WTC11 (cell line): ENCODE measurements around the gene PSMG4. TPM values are rescaled to one million over a fixed set of nuclear protein-coding genes. Genes with fewer than 3 reads are reported as not detected.

Source experiments
- ATAC-seq: fragments of 200-7000 bp; cut with Tn5 transposase; 2 replicates; pipeline ENCODE4 v1.10.0; 2021; ENCODE audit warnings: mild to moderate bottlenecking, moderate library complexity
- CTCF ChIA-PET: fragments of 300-600 bp; sonication (Branson Sonifier 250); formaldehyde crosslinking; loops from one replicate; lab custom pipeline; 2021; ENCODE audit warnings: antibody characterized with exemption; lab: Charles Lee
- POLR2A ChIA-PET: fragments of 350-600 bp; sonication (Branson Sonifier 250); formaldehyde crosslinking; loops from one replicate; lab custom pipeline; 2021; ENCODE audit warnings: antibody characterized with exemption; lab: Charles Lee
- DNase-seq: peaks from one replicate; pipeline ENCODE4 v3.0.0; 2021; ENCODE audit warnings: low spot score
- H3K27ac Mint-ChIP-seq: 2 replicates; pipeline ENCODE4 v1.8.0; 2021; ENCODE audit warnings: mixed read lengths
- H3K27me3 Mint-ChIP-seq: 2 replicates; pipeline ENCODE4 v1.8.0; 2021; ENCODE audit warnings: low read depth, mild to moderate bottlenecking, moderate library complexity, mixed read lengths
- H3K36me3 Mint-ChIP-seq: 2 replicates; pipeline ENCODE4 v1.8.0; 2021; ENCODE audit warnings: mixed read lengths
- H3K4me1 Mint-ChIP-seq: 2 replicates; pipeline ENCODE4 v1.8.0; 2022; ENCODE audit warnings: mixed read lengths
- H3K4me3 Mint-ChIP-seq: 2 replicates; pipeline ENCODE4 v1.8.0; 2021; ENCODE audit warnings: mild to moderate bottlenecking, moderate library complexity, mixed read lengths
- H3K9me3 Mint-ChIP-seq: 2 replicates; pipeline ENCODE4 v1.8.0; 2021; ENCODE audit warnings: mixed read lengths
- AFF4 ChIP-seq: sonication (generic); formaldehyde crosslinking; IDR thresholded peaks from 2 replicates; pipeline ENCODE4 v1.8.1; 2023; ENCODE audit warnings: mild to moderate bottlenecking, missing genetic modification reagents, borderline replicate concordance
- GABPB1 ChIP-seq: sonication (generic); formaldehyde crosslinking; IDR thresholded peaks from 2 replicates; pipeline ENCODE4 v1.8.1; 2023; ENCODE audit warnings: mild to moderate bottlenecking, missing genetic modification reagents
- GRHL2 ChIP-seq: fragments of 250-450 bp; sonication (Bioruptor Pico); IDR thresholded peaks from 2 replicates; pipeline ENCODE4 v1.8.0; 2022; ENCODE audit warnings: mild to moderate bottlenecking, moderate library complexity; ENCODE audit not compliant: insufficient replicate concordance, severe bottlenecking
- NFYB ChIP-seq: sonication (generic); formaldehyde crosslinking; conservative IDR thresholded peaks from 2 replicates; pipeline ENCODE4 v1.8.0; 2022; ENCODE audit warnings: low read depth, missing genetic modification reagents
- OVOL2 ChIP-seq: fragments of 250-450 bp; sonication (Bioruptor Pico); IDR thresholded peaks from 2 replicates; pipeline ENCODE4 v1.9.0; 2021; ENCODE audit warnings: mild to moderate bottlenecking, borderline replicate concordance
- RELA ChIP-seq: sonication (generic); formaldehyde crosslinking; IDR thresholded peaks from 2 replicates; pipeline ENCODE4 v1.8.1; 2022; ENCODE audit warnings: missing genetic modification reagents, mild to moderate bottlenecking, borderline replicate concordance
- TEAD1 ChIP-seq: sonication (generic); formaldehyde crosslinking; IDR thresholded peaks from 2 replicates; pipeline ENCODE4 v1.8.0; 2022; ENCODE audit warnings: mild to moderate bottlenecking, missing genetic modification reagents
- ZBTB21 ChIP-seq: sonication (generic); formaldehyde crosslinking; IDR thresholded peaks from 2 replicates; pipeline ENCODE4 v1.8.1; 2023; ENCODE audit warnings: mild to moderate bottlenecking, missing genetic modification reagents, borderline replicate concordance
- ZNF263 ChIP-seq: sonication (generic); formaldehyde crosslinking; IDR thresholded peaks from 2 replicates; pipeline ENCODE4 v1.8.1; 2022; ENCODE audit warnings: low read depth, mild to moderate bottlenecking, moderate library complexity, missing genetic modification reagents
- ZNF416 ChIP-seq: fragments of 250-450 bp; sonication (Bioruptor Pico); IDR thresholded peaks from 2 replicates; pipeline ENCODE4 v1.9.0; 2021; ENCODE audit warnings: mild to moderate bottlenecking, inconsistent platforms
- ZNF423 ChIP-seq: fragments of 250-450 bp; sonication (Bioruptor Pico); IDR thresholded peaks from 2 replicates; pipeline ENCODE4 v2.1.2; 2022; ENCODE audit warnings: mild to moderate bottlenecking, moderate library complexity
- ZNF671 ChIP-seq: fragments of 250-450 bp; sonication (Bioruptor Pico); IDR thresholded peaks from 2 replicates; pipeline ENCODE4 v1.8.0; 2021; ENCODE audit warnings: mild to moderate bottlenecking
- total RNA-seq: library from RNA; stranded (reverse); gene quantifications from 3 replicates; pipeline ENCODE4 v1.2.3, GENCODE V29; 2021
- TF ChIP-seq, protein P1 (sequence below): fragments of 250-450 bp; sonication (Bioruptor Pico); IDR thresholded peaks from 2 replicates; pipeline ENCODE4 v1.9.0; 2021; ENCODE audit warnings: mild to moderate bottlenecking, borderline replicate concordance
- TF ChIP-seq, protein P2 (sequence below): sonication (generic); formaldehyde crosslinking; conservative IDR thresholded peaks from 2 replicates; pipeline ENCODE4 v1.8.1; 2022; ENCODE audit warnings: mild to moderate bottlenecking, missing genetic modification reagents
- TF ChIP-seq, protein P3 (sequence below): sonication (generic); formaldehyde crosslinking; IDR thresholded peaks from 2 replicates; pipeline ENCODE4 v1.8.1; 2022; ENCODE audit warnings: low read depth, mild to moderate bottlenecking, moderate library complexity, missing genetic modification reagents, borderline replicate concordance
- TF ChIP-seq, protein P4 (sequence below): sonication (generic); formaldehyde crosslinking; IDR thresholded peaks from 2 replicates; pipeline ENCODE4 v1.8.1; 2022; ENCODE audit warnings: missing genetic modification reagents, borderline replicate concordance
- TF ChIP-seq, protein P5 (sequence below): fragments of 250-450 bp; sonication (Bioruptor Pico); IDR thresholded peaks from 2 replicates; pipeline ENCODE4 v2.1.2; 2022; ENCODE audit warnings: mild to moderate bottlenecking, moderate library complexity
- TF ChIP-seq, protein P6 (sequence below): fragments of 250-450 bp; sonication (Bioruptor Pico); IDR thresholded peaks from 2 replicates; pipeline ENCODE4 v1.8.0; 2021; ENCODE audit warnings: mild to moderate bottlenecking

Gene PSMG4
- total RNA-seq, 1 experiment from 2014 or later = 38.2 TPM

- Mint-ChIP-seq H3K27me3 (no peaks in the 10 kb centered on the region), H3K36me3 (peaks cover 35% of the 10 kb centered on the region), H3K9me3 (peaks cover 9% of the 10 kb centered on the region), H3K4me1 (peaks cover 23% of the 10 kb centered on the region), H3K4me3 (no peak overlapping the region), H3K27ac (0 out of 2 replicates have a peak overlapping the region, but pooled peaks have one; percentile 23)
- ChIA-PET CTCF (no interaction called here), POLR2A (no interaction called here)
- no peak for DNase-seq
- no peak for ATAC-seq
- TF ChIP-seq, protein P1, sequence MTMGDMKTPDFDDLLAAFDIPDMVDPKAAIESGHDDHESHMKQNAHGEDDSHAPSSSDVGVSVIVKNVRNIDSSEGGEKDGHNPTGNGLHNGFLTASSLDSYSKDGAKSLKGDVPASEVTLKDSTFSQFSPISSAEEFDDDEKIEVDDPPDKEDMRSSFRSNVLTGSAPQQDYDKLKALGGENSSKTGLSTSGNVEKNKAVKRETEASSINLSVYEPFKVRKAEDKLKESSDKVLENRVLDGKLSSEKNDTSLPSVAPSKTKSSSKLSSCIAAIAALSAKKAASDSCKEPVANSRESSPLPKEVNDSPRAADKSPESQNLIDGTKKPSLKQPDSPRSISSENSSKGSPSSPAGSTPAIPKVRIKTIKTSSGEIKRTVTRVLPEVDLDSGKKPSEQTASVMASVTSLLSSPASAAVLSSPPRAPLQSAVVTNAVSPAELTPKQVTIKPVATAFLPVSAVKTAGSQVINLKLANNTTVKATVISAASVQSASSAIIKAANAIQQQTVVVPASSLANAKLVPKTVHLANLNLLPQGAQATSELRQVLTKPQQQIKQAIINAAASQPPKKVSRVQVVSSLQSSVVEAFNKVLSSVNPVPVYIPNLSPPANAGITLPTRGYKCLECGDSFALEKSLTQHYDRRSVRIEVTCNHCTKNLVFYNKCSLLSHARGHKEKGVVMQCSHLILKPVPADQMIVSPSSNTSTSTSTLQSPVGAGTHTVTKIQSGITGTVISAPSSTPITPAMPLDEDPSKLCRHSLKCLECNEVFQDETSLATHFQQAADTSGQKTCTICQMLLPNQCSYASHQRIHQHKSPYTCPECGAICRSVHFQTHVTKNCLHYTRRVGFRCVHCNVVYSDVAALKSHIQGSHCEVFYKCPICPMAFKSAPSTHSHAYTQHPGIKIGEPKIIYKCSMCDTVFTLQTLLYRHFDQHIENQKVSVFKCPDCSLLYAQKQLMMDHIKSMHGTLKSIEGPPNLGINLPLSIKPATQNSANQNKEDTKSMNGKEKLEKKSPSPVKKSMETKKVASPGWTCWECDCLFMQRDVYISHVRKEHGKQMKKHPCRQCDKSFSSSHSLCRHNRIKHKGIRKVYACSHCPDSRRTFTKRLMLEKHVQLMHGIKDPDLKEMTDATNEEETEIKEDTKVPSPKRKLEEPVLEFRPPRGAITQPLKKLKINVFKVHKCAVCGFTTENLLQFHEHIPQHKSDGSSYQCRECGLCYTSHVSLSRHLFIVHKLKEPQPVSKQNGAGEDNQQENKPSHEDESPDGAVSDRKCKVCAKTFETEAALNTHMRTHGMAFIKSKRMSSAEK (CRISPR knock-in tag) = no peak
- TF ChIP-seq OVOL2 = no peak
- TF ChIP-seq, protein P2, sequence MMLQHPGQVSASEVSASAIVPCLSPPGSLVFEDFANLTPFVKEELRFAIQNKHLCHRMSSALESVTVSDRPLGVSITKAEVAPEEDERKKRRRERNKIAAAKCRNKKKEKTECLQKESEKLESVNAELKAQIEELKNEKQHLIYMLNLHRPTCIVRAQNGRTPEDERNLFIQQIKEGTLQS (CRISPR knock-in tag) = no peak
- TF ChIP-seq NFYB (CRISPR knock-in tag) = no peak
- no peak for TF ChIP-seq GABPB1 (CRISPR knock-in tag)
- TF ChIP-seq, protein P3, sequence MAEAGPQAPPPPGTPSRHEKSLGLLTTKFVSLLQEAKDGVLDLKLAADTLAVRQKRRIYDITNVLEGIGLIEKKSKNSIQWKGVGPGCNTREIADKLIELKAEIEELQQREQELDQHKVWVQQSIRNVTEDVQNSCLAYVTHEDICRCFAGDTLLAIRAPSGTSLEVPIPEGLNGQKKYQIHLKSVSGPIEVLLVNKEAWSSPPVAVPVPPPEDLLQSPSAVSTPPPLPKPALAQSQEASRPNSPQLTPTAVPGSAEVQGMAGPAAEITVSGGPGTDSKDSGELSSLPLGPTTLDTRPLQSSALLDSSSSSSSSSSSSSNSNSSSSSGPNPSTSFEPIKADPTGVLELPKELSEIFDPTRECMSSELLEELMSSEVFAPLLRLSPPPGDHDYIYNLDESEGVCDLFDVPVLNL (CRISPR knock-in tag) = no peak
- TF ChIP-seq AFF4 (CRISPR knock-in tag) = no peak
- TF ChIP-seq RELA (CRISPR knock-in tag) = no peak
- TF ChIP-seq ZNF671 (CRISPR knock-in tag) = no peak
- TF ChIP-seq, protein P4, sequence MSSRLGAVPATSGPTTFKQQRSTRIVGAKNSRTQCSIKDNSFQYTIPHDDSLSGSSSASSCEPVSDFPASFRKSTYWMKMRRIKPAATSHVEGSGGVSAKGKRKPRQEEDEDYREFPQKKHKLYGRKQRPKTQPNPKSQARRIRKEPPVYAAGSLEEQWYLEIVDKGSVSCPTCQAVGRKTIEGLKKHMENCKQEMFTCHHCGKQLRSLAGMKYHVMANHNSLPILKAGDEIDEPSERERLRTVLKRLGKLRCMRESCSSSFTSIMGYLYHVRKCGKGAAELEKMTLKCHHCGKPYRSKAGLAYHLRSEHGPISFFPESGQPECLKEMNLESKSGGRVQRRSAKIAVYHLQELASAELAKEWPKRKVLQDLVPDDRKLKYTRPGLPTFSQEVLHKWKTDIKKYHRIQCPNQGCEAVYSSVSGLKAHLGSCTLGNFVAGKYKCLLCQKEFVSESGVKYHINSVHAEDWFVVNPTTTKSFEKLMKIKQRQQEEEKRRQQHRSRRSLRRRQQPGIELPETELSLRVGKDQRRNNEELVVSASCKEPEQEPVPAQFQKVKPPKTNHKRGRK = no peak
- TF ChIP-seq ZNF263 (CRISPR knock-in tag) = no peak
- TF ChIP-seq TEAD1 (CRISPR knock-in tag) = no peak
- TF ChIP-seq, protein P5, sequence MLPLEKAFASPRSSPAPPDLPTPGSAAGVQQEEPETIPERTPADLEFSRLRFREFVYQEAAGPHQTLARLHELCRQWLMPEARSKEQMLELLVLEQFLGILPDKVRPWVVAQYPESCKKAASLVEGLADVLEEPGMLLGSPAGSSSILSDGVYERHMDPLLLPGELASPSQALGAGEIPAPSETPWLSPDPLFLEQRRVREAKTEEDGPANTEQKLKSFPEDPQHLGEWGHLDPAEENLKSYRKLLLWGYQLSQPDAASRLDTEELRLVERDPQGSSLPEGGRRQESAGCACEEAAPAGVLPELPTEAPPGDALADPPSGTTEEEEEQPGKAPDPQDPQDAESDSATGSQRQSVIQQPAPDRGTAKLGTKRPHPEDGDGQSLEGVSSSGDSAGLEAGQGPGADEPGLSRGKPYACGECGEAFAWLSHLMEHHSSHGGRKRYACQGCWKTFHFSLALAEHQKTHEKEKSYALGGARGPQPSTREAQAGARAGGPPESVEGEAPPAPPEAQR (CRISPR knock-in tag) = no peak
- TF ChIP-seq ZNF423 = no peak
- TF ChIP-seq, protein P6, sequence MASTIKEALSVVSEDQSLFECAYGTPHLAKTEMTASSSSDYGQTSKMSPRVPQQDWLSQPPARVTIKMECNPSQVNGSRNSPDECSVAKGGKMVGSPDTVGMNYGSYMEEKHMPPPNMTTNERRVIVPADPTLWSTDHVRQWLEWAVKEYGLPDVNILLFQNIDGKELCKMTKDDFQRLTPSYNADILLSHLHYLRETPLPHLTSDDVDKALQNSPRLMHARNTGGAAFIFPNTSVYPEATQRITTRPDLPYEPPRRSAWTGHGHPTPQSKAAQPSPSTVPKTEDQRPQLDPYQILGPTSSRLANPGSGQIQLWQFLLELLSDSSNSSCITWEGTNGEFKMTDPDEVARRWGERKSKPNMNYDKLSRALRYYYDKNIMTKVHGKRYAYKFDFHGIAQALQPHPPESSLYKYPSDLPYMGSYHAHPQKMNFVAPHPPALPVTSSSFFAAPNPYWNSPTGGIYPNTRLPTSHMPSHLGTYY = no peak
- no peak for TF ChIP-seq ZBTB21 (CRISPR knock-in tag)
- TF ChIP-seq GRHL2 (CRISPR knock-in tag) = no peak
- TF ChIP-seq ZNF416 (CRISPR knock-in tag) = no peak
Measured at GRCh38 chr6:3310051-3310448, 51.3 kb downstream of the PSMG4 start.
